SU-DHL-6 (cell line): ENCODE measurements around the gene UBE2G2.

ENCODE experiments used
- H2AFZ ChIP-seq: fragments of 200-600 bp; sonication (generic); 2 replicates; pipeline ENCODE4 v1.6.1; 2014; ENCODE audit warnings: low read depth, mild to moderate bottlenecking, moderate library complexity, mixed read lengths, antibody characterized with exemption, low read length; ENCODE audit not compliant: severe bottlenecking
- H3F3A ChIP-seq: fragments of 200-600 bp; shearing (Covaris generic); 2 replicates; pipeline ENCODE4 v1.6.0; 2016; ENCODE audit warnings: antibody characterized with exemption, mild to moderate bottlenecking; ENCODE audit not compliant: insufficient read depth
- H3K27ac ChIP-seq: fragments of 200-600 bp; sonication (generic); 2 replicates; pipeline ENCODE4 v1.5.1; 2016; ENCODE audit warnings: low read depth, mild to moderate bottlenecking, low read length, moderate library complexity, mixed read lengths
- H3K27me3 ChIP-seq: fragments of 200-600 bp; sonication (generic), shearing (Covaris generic); 2 replicates; pipeline ENCODE4 v1.6.0; 2014; ENCODE audit warnings: mild to moderate bottlenecking, low read length
- H3K36me3 ChIP-seq: fragments of 200-600 bp; sonication (generic); 2 replicates; pipeline ENCODE4 v1.6.1; 2014; ENCODE audit warnings: mild to moderate bottlenecking, low read length, mixed read lengths
- H3K4me2 ChIP-seq: fragments of 300-600, 200-600 bp; shearing (Covaris generic), sonication (generic); 2 replicates; pipeline ENCODE4 v1.6.0; 2014; ENCODE audit warnings: low read length, low read depth, mild to moderate bottlenecking; ENCODE audit not compliant: poor library complexity, severe bottlenecking
- H3K4me3 ChIP-seq: fragments of 200-600 bp; sonication (generic); 2 replicates; pipeline ENCODE4 v1.5.1; 2014; ENCODE audit warnings: antibody characterized with exemption, low read length, mild to moderate bottlenecking, mixed read lengths; ENCODE audit not compliant: insufficient read depth, poor library complexity, severe bottlenecking
- H3K79me2 ChIP-seq: fragments of 200-600 bp; sonication (generic); 2 replicates; pipeline ENCODE4 v1.6.1; 2014; ENCODE audit warnings: mild to moderate bottlenecking, low read length, moderate library complexity; ENCODE audit not compliant: insufficient read depth
- H3K9ac ChIP-seq: fragments of 200-600 bp; sonication (generic); 2 replicates; pipeline ENCODE4 v1.7.0; 2014; ENCODE audit warnings: mild to moderate bottlenecking, low read length
- H3K9me2 ChIP-seq: fragments of 200-600 bp; sonication (generic); replicated peaks from 2 replicates; pipeline ENCODE4 v1.6.1; 2014; ENCODE audit warnings: low read length; ENCODE audit not compliant: insufficient read depth
- H3K9me3 ChIP-seq: fragments of 200-600 bp; sonication (generic); 2 replicates; pipeline ENCODE4 v1.6.1; 2014; ENCODE audit warnings: low read length, mixed read lengths; ENCODE audit not compliant: insufficient read depth
- H4K20me1 ChIP-seq: fragments of 200-600 bp; sonication (generic); 2 replicates; pipeline ENCODE4 v1.6.1; 2014; ENCODE audit warnings: low read depth, mild to moderate bottlenecking, antibody characterized with exemption, low read length, moderate library complexity, mixed read lengths
- EZH2phosphoT487 ChIP-seq: fragments of 200-600 bp; sonication (generic), shearing (Covaris generic); conservative IDR thresholded peaks from 2 replicates; pipeline ENCODE4 v1.6.1; 2018; ENCODE audit warnings: mild to moderate bottlenecking, antibody characterized with exemption, low read length, moderate library complexity, mixed read lengths
- TF ChIP-seq, protein P1 (sequence below): fragments of 200-600 bp; sonication (generic); IDR thresholded peaks from one replicate; pipeline ENCODE4 v1.5.1; 2017; ENCODE audit warnings: antibody characterized with exemption, mild to moderate bottlenecking, low read length, moderate library complexity; ENCODE audit not compliant: insufficient read depth, poor library complexity, severe bottlenecking

UBE2G2 gene

DNA sequence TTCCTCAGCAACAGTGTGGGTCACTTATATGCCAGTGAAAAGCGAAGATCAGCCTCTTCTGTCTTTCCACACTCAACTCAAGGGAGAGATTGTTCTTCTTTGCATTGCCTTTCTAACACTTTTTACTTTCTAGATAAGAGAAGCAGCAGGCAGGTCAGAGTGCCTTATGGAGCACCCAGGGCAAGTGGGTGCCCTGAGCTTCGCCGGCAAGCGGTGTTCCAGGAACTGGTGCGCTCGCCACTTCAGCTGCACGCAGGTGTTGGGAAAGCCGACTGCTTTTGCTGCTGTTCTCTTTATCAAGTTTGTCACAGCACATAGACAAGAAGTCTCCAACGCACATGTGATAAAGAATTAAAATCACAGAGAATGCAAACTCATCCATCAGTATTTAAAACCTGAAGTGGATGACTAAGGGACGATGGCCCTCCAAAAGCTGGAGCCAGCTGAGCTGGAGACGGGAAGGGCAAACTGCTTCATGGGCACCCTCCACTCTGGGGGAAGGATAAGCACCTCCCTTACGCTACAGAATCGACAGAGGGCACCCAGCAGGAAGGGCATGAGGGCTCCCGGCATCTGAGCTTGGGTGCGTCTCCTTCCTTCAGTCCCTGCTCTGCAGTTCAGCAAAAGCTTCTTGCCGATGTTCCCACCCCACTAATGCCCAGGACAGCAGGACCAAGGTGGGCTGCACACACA is 20.7 kb downstream of the UBE2G2 start:
- no peak overlapping the region for H2AFZ ChIP-seq
- no peak for TF ChIP-seq EZH2phosphoT487
- TF ChIP-seq, protein P1, sequence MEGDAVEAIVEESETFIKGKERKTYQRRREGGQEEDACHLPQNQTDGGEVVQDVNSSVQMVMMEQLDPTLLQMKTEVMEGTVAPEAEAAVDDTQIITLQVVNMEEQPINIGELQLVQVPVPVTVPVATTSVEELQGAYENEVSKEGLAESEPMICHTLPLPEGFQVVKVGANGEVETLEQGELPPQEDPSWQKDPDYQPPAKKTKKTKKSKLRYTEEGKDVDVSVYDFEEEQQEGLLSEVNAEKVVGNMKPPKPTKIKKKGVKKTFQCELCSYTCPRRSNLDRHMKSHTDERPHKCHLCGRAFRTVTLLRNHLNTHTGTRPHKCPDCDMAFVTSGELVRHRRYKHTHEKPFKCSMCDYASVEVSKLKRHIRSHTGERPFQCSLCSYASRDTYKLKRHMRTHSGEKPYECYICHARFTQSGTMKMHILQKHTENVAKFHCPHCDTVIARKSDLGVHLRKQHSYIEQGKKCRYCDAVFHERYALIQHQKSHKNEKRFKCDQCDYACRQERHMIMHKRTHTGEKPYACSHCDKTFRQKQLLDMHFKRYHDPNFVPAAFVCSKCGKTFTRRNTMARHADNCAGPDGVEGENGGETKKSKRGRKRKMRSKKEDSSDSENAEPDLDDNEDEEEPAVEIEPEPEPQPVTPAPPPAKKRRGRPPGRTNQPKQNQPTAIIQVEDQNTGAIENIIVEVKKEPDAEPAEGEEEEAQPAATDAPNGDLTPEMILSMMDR, result no peak
- peaks cover 27% of the 10 kb centered on the region; the same call in 1 of the 2 replicates for H4K20me1 ChIP-seq
- H3K9me3 ChIP-seq, result no peaks in the 10 kb centered on the region
- no peaks in the 10 kb centered on the region for H3K9me2 ChIP-seq
- H3K4me3 ChIP-seq, result no peak overlapping the region
- no peaks in the 10 kb centered on the region for H3K27me3 ChIP-seq
- no peak overlapping the region for H3K27ac ChIP-seq
- no peak overlapping the region for H3K9ac ChIP-seq
- no peak overlapping the region for H3K4me2 ChIP-seq
- H3K36me3 ChIP-seq, result peaks cover under 1% of the 10 kb centered on the region; the same call in 1 of the 2 replicates
- H3K79me2 ChIP-seq, result peaks cover 75% of the 10 kb centered on the region
- no peaks in the 10 kb centered on the region for H3F3A ChIP-seq

DNA sequence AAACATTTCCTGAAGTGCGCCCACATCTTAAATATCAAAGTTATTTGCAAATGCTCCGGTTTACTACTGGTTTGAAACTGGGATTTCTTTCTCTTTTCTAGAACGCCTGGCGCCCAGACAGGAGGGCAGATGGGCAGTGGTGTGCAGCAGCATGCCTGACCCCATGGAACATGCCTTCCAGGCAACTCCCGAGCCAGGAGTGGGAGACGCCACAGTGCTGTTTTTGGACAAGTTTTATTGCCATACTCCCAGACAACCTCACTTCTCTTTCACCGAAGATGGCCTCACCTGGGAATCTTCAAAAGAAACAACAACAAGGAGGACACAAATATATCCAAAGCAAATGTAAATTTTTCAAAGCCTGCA is 21.5 kb downstream of the UBE2G2 start:
- H3K9ac ChIP-seq, result no peak overlapping the region
- H3K79me2 ChIP-seq, result peaks cover 67% of the 10 kb centered on the region
- H3K9me2 ChIP-seq, result no peaks in the 10 kb centered on the region
- H2AFZ ChIP-seq, result no peak overlapping the region
- H3K27ac ChIP-seq, result no peak overlapping the region
- no peak for TF ChIP-seq EZH2phosphoT487
- TF ChIP-seq, protein P1, result no peak
- H3F3A ChIP-seq, result no peaks in the 10 kb centered on the region
- H3K9me3 ChIP-seq, result no peaks in the 10 kb centered on the region
- no peak overlapping the region for H3K4me3 ChIP-seq
- no peak overlapping the region for H3K4me2 ChIP-seq
- no peaks in the 10 kb centered on the region for H3K27me3 ChIP-seq
- H4K20me1 ChIP-seq, result peaks cover 31% of the 10 kb centered on the region; the same call in 1 of the 2 replicates
- peaks cover 9% of the 10 kb centered on the region; the same call in 1 of the 2 replicates for H3K36me3 ChIP-seq

DNA sequence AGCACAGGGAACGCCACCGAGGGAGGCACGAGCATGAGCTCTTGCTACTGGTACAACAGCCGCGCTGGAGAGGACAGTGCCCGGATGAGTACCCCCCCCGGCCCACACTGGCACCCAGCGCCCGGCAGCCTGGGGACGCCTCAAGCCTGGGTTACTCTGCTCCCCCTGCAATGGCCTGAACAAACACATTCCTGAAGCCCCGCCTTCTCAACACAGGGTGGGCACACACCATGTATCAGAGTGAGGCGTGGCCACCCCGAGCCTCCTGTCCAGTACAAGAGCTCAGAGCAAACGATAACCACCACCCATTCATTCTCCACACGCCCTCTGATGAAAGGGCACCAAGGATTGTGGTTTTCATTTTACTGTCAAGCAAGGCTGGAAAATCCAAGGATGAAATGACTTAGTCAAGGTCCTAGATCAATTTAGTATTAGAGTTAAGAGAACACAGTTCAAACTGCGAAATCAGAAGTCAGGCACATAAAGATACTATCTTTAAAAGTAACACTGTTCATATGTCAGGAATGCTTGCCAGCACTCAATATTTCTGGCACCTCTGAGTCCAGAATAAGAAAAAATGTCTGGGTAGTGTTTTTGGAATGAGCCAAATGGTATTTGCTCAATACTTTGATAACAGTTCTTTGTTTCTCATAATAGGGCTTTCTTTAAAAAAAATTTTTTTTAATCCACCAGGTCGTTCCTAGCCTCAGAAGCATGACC is 22.0 kb downstream of the UBE2G2 start:
- no peak overlapping the region for H3K27ac ChIP-seq
- H3K79me2 ChIP-seq, result peaks cover 61% of the 10 kb centered on the region
- peaks cover 9% of the 10 kb centered on the region; the same call in 1 of the 2 replicates for H3K36me3 ChIP-seq

More for the DNA sequence above, 22.0 kb downstream of the UBE2G2 start:
- no peak overlapping the region for H3K4me3 ChIP-seq
- H4K20me1 ChIP-seq, result peaks cover 26% of the 10 kb centered on the region; the same call in 1 of the 2 replicates
- no peak overlapping the region for H2AFZ ChIP-seq
- no peak overlapping the region for H3K4me2 ChIP-seq
- TF ChIP-seq EZH2phosphoT487, result no peak
- TF ChIP-seq, protein P1, result no peak
- H3K27me3 ChIP-seq, result no peaks in the 10 kb centered on the region
- no peaks in the 10 kb centered on the region for H3K9me2 ChIP-seq
- H3K9ac ChIP-seq, result no peak overlapping the region
- H3F3A ChIP-seq, result no peaks in the 10 kb centered on the region
- H3K9me3 ChIP-seq, result no peaks in the 10 kb centered on the region
